ENCODE measurements around the gene CMTM2.
"Not testable (repeated sequence)": the region's sequence is repeated elsewhere in the genome, so short reads cannot be mapped to it uniquely, and the experiment has no call there.

Gene CMTM2

DNA sequence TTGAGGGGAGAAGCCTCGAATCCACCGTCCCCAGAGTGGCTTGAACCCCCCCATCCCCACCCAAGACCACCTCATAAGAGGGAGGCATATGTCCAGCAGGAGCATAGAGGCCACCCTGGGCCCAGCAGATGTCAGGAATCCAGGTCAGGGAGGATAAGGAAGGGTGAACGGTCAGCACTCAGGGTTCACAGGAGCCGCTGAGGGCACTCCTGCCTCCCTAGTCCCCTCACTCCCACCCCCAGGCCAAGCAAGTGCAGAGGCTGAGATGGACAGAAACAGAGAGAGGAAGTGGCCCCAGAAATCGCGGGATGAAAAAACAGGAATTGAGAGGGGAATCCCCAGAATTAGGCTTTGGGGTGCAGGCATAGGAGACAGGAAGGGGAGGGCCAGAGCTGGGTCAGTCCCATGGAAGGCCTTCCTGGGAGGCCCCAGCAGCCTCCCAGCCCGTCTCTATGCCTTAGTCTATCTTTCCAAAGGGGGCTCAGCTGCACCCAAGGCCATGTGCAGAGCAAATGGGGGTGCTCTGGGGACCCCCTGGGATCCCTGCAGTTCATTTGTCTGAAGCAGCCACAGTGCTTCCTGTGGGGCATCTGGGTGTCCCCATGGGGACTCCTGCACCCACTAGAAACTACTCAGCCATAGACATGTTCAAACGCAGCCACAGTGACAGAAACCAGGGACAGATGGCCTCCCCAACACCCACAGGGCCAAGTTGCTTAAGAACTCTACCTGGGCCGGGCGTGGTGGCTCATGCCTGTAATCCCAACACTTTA, 26.9 kb downstream of the CMTM2 start:
- DNase-seq (ENCODE audit: low read depth) = no peak

DNA sequence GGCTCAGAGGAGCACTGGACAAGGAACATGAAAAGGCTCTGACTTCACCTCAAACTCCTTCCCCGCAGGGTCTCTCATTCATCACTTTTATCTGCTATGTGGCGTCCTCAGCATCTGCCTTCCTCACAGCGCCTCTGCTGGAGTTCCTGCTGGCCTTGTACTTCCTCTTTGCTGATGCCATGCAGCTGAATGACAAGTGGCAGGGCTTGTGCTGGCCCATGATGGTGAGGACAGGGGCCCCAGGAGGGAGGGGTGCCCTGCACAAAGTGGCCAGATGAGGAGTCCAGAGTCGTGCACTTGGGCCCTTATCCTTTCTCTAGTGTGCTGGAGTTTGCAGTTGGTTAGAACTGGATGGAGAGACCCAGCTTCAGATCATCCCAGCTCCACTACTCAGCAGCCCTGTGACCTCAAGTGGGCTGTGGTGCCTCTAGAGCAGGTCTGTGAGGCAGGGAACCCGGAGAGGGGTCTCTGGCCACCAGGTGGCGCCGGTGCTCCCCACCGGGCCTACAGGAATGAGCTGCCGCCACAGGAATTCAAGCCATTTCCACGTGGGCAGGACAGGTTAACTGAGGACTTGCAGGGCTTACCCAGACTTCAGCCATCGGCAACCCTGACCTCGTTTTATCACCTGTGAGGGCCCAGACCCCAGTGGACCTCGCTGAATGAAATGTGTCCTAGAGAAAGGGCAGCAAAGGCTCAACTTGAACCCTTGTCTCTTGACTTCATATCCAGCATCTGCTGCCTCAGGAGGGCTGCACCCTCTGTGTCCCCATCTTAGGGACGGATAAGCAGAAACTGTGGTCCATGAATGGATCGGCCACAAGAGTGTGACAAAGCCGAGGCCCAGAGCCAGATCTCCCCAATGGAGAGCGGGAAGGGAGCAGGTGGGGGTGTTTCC, 29.2 kb downstream of the CMTM2 start:
- DNase-seq (ENCODE audit: low read depth) = peak; percentile 65

DNA sequence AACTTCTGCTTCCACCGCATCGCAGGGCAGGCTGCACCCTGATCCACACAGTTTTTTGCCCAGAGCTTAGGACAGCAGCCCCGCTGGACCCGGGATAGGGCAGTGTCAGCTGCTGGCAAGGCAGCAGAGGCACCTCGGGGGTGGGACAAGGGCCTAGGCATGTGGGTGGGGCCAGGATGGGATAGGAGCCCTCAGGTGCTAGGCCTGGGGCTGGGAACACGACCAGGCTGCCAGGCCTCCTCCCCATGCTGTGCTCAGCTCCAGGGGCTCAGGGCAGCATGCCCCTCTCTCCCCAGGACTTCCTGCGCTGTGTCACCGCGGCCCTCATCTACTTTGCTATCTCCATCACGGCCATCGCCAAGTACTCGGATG, 29.9 kb downstream of the CMTM2 start:
- DNase-seq (ENCODE audit: low read depth) = no peak

DNA sequence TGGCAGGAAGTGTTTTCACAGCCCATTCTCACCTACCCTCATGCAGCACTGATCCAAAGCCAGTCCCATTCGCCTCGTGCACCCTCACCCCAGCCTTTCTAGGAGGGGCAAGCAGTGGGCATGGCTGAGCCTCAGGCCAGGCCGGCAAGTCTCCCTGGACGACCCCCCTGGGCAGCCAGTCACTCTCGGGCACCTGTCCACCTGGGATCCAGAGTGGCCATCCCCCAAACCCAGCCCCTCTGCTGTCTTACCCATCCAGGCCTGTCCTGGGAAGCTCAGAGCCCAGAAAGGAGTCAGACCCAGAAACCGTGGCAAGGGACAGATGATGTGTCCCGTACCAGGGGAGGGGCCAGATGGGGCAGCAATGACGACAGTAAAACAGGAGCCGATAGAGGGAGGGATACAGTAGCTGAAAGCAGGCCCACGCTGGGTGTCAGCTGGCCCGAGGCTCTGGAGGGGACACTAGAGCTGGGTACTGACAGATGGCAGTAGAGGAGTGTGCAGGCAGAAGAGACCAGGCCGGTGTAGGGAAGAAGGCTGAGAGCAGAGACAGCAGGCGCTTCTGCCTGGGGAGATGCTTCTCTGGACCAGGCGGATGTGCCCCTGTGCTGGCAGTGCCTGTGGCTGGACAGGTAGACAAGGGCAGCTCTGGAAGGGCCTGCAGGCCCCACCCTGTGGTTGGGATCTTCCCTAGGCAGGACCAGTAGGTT, 31.0 kb downstream of the CMTM2 start:
- DNase-seq (ENCODE audit: low read depth) = no peak

DNA sequence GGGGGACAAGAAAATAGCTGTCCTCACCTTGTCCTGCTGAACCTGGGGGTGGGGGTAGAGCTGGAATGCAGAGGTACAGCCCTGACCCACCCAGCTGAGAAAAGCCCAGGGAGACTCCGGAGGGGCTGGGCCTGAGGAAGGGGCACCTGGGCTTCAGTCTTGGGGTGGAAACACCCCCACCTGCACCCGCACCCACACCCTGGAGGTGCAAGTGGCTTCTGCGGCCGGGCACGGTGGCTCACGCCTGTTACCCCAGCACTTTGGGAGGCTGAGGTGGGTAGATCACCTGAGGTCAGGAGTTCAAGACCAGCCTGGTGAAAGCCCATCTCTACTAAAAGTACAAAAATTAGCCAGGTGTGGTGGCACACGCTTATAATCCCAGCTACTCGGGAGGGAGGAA, 32.6 kb downstream of the CMTM2 start:
- not testable (repeated sequence) for DNase-seq (ENCODE audit: low read depth)

DNA sequence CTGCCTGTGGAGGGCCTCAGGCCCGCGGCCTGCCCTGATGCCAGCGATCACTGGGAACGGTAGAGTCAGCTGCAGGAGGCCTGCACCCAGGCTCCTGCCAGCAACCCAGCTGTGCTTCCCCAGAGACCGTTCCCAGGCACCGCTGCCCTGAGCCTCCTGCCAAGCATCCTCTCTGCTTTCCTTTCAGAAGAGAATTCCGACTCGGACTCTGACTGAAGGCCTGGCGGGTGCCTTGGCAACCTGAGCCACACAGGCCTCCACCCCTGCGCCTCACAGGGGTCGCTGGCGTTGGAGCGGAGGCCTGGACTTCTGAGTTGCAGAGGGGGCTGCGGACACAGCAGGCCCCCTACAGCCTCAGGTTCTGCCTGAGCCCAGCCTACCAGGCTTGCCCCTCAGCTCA, 33.2 kb downstream of the CMTM2 start:
- no peak for DNase-seq (ENCODE audit: low read depth)

DNA sequence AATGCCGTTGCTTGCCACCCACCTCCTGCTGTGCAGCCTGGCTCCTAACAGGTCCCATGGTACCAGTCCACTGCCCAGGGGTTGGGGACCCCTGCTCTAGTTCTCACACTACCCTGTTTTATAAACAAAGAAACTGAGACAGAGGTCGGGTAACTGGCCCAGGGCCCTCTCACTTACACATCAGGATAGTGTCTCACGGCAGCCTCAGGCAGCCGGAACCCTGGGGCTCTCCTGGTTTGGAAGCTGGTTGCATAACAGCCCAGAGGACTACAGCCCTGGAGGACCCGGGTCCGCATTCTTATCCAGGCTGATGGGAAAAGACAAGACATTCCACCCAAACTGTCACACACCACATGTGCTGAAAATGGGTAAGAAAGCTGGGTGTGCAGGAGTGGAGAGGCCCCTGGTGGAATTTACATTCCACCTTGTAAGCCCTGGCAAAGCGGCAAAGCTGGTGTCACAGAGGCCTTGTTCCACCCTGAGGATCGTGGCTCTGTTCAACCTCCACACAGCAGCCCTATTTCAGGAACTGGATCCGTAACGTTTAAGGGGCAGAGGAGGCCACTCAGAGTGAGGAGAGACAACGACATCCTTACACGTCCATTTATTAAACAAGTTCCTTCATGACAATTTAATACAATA, 35.0 kb downstream of the CMTM2 start:
- no peak for DNase-seq (ENCODE audit: low read depth)

DNA sequence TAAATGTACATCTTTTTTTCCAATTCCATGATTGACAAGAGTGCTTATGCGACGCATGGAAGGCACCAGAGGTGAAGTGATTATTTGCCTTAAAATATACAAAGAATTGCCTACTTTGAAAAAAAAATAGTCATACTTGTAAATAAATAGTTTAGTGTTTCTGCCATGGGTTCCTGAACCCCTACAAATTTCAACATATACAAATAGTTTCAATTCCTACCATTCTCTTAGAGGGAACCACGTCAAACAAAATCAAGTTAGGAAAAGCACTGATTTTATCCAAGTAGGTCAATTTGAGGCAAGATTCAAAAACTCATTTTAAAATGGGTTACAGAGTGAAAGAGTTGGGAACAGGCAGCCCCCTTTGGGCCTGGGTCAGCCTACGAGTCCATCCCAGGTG, 36.9 kb downstream of the CMTM2 start:
- DNase-seq (ENCODE audit: low read depth) = no peak

DNA sequence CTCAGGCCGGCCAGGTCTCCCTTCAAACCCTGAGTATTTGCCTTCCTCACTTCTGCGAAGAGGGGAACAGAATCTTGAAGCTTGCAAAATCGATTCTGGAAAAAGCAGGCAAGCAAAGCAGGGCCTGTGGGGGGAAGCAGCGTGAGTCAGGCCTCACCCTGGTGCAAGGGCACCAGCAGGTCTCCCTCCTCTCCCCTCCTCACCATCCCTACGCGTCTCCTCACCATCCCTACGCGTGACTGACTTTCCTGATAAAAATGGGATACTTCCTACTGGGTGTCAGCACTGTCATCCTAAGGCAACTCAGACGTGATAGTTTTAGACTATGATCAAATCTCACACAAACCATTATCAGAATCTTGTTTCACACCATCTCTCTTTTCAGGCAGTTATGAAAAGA, 37.3 kb downstream of the CMTM2 start:
- DNase-seq (ENCODE audit: low read depth) = no peak

DNA sequence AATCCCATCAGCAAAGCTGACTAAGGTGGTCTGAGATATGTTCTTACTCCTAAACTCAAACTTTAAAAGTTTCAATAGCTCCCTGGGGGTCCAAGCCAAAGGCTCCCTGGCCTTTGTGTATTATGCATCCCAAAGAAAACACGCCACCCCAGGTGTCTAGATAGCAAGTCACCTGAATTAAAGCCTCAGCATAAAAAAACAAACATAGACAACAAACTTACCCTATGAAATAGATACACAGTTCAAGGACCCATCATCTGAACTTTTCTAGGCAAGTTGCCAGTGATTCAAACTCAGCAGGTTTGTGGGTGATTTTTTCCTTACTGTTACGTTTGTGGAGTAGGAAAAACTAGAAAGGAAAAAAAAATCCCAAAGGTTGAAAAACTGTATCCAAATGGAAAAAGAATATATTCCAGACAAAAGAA, 37.8 kb downstream of the CMTM2 start:
- DNase-seq (ENCODE audit: low read depth) = no peak

DNA sequence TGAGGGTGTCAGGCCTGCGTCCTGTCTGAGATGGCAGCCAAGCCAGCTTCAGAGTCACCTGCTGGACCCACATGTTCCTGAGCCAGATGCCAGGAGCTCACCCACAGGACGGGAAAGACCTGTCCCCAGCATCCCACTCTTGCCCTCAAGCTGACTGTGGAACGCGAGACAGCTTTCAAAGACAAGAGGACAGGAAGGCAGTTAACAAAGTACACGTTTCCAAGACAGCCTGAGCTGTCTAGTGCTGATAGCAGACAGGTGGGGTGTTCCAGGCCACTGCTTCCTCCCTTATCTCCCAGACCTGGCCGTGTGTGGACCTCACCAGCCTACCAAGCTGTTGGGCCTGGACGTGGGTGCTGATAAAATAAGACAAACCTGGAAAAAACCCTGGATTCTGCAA, 38.5 kb downstream of the CMTM2 start:
- no peak for DNase-seq (ENCODE audit: low read depth)

DNA sequence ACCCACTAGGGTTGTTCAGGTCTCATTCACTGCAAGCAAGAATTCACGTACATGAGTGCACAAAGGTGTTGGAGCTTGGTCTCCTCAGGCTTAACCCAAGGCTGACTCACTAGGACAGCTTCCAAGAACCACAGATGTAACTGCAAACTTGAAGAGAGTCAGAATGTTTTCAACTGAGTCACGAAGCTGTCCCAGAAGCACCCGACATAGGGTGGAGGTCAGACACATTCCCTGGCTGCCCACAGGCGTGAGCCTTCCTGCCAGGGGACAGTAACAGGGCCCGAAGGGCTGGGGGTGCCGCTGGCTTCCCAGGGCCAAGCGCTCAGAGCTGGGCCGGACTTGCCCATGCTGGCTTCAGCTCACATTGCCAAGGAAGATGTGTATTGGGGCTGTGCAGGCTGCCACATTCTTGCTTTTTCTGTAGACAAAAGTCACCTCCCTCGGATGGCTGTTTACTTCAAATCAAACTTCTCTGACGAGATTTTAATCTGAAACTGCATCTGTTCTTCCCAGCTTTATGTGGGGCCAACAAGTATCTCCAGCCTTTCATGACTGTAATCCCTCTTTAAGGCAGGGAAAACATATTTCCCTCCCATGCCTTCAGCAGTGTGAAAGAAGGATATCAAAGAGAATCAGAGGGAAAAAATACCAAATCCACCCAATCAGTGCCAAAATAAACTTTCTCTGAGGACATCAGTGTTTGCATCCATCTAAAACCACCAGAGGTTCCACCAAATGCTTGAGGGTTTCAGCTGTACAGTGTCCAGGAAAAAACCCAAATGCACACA, 39.5 kb downstream of the CMTM2 start:
- DNase-seq (ENCODE audit: low read depth) = peak; percentile 77

DNA sequence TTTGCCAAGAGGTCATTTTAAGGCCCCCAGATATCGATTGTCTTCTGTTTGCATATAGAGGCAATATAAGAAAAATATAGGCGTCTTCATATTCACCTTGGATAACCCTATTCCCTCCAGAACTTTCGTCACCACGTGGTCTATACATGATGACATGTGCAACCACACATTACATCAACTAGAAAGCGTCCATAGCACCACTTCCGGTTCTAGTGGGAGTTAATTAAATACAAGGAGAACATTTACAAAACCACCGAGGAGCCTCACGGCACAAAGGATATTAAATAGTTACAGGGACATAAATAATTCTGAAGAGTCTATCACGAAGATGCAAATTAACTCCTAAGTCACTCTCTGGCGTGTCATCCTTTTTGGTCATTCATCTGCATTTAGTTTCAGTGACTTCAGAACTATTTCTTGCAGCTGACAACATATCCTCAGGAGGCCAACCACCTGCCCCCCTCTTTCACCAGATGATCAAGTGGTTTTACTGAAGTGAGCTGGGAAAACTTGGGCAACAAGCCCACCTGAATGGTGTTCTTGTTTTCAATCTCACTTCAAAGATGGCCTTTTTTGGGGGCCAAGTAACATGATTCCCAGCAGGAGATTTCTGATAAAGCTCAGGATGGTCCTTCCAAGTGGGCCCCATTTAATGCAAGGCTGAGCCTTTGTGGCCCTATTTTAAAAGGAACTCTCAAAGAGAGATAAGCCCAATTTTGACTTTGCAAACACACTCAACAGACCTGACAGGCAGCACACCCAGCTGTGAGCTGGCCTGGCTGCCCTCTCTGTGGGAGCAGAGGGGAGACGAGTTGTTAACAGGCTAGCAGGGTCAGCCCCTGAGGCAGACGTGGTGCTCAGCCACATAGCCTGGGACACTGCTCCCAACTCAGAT, 40.5 kb downstream of the CMTM2 start:
- no peak for DNase-seq (ENCODE audit: low read depth)

DNA sequence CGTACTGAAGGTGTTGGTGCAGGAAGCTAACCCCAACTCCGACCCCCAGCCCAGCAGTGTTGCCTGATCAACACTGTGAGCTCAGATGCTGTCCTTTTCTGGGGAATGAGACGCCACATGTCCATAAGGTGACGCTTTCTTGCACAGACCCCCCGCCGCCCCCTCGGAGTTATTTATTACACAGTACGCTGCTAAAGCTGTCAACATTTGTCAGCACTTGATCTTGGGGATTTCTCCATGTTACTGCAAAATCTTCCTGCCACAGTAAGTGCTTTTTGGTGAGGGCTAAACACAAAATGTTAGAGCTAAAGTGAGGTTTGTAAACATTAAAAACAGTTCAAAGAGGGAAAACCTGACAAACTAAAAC, 41.1 kb downstream of the CMTM2 start:
- no peak for DNase-seq (ENCODE audit: low read depth)

DNA sequence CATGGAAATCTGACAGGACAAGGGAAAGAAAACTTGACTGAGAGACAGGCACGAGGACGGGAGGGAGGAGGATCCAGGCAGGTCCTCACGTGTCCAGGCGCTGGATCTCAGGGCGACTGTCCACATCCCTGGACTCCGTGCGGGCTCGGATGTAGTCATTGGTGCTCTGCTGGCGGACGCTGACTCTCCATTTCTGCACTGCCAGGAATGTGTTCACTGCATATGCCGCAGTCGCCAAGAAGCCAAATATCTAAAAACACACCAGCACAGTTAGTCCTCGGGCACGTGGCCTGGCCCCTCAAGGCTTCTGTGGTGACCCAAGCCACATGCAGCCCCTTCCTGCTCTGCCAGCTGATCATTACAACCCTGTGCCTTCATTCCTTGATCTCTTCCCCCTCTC, 42.7 kb downstream of the CMTM2 start:
- no peak for DNase-seq (ENCODE audit: low read depth)

DNA sequence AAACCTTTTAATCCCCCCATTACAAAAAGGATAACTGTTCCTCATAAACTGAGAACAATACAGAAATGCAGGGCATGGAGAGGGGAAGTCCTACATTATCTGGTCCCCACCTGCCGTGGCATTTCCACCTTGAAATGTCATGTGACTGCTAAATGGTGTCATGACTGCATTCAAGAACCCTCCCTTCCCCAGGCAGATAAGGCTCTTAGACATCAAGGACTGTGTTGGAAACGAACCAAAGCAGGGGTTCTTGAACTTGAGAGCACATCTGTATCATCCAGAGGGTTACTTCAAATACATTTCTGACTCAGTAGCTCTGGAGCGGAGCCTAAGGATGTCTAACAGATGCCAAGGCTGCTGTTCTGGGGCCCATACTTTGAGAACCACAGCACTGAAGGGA, 43.6 kb downstream of the CMTM2 start:
- no peak for DNase-seq (ENCODE audit: low read depth)

DNA sequence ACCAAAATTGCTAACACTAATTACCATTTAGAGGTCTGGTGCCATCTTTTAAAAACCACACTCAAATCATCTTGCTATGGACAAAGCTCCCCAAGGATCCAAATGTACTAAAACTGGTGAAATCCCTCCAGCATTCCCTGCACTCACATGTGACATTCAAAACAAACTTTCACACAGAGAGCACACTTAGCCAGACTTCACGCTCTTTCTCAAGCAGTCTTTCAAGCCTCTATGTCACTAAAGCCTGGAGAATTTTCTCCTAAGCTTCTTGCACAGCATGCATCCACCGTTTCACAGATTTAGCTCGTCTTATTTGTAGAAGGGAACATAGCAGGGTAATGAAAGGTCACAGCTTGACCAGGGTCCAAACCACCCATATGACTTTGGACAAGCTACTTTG, 44.5 kb downstream of the CMTM2 start:
- DNase-seq (ENCODE audit: low read depth) = no peak

DNA sequence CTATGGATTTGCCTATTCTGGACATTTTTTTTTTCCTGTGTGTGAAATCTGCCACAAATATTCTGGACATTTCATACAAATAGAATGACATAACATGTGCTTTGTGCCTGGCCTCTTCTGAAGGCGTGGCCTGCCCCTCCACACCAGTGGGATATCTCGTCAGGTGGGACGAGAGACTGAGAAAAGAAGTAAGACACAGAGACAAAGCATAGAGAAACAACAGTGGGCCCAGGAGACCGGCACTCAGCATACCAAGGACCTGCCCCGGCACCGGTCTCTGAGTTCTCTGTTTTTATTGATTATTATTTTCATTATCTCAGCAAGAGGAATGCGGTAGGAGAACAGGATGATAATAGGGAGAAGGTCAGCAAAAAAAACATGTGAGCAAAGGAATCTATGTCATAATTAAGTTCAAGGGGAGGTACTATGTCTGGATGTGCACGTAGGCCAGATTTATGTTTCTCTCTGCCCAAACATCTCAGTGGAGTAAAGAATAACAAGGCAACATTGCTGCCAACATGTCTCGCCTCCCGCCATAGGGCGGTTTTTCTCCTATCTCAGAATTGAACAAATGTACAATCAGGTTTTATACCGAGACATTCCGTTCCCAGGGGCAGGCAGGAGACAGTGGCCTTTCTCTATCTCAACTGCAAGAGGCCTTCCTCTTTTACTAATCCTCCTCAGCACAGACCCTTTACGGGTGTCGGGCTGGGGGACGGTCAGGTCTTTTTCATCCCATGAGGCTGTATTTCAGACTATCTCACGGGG, 48.5 kb downstream of the CMTM2 start:
- DNase-seq (ENCODE audit: low read depth) = not testable (repeated sequence)

DNA sequence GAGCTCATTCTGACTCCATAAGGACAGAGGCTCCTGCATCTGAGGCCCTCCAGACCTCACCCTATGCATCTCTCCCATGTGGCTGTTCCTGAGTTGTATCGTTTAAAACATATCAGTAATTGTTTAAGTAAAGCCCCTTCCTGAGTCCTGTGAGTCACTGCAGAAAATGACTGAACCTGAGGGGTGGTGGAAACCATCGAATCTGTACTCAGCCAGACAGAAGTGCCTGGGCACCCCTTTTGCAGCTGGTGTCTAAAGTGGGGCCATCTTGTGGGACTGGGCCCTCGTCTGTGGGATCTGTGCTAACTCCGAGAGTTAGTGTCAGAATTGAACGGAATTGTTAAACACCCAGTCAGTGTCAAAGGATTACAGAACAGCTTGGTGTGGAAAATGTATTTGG, 50.6 kb downstream of the CMTM2 start:
- DNase-seq (ENCODE audit: low read depth) = no peak
